T follicular helper cell (primary cell): ENCODE measurements around the gene CASK.
A peak's percentile ranks its signal among the peaks of the same experiment; 100 is the strongest.

Source experiments
- DNase-seq: peaks from one replicate; pipeline ENCODE4 v3.0.0-alpha.2; 2020; ENCODE audit warnings: low read depth
- total RNA-seq, 2 experiments: gene quantifications; one replicate each; lab custom pipeline; 2026; lab: John Stamatoyannopoulos, UW

CASK gene, protein sequence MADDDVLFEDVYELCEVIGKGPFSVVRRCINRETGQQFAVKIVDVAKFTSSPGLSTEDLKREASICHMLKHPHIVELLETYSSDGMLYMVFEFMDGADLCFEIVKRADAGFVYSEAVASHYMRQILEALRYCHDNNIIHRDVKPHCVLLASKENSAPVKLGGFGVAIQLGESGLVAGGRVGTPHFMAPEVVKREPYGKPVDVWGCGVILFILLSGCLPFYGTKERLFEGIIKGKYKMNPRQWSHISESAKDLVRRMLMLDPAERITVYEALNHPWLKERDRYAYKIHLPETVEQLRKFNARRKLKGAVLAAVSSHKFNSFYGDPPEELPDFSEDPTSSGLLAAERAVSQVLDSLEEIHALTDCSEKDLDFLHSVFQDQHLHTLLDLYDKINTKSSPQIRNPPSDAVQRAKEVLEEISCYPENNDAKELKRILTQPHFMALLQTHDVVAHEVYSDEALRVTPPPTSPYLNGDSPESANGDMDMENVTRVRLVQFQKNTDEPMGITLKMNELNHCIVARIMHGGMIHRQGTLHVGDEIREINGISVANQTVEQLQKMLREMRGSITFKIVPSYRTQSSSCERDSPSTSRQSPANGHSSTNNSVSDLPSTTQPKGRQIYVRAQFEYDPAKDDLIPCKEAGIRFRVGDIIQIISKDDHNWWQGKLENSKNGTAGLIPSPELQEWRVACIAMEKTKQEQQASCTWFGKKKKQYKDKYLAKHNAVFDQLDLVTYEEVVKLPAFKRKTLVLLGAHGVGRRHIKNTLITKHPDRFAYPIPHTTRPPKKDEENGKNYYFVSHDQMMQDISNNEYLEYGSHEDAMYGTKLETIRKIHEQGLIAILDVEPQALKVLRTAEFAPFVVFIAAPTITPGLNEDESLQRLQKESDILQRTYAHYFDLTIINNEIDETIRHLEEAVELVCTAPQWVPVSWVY
- total RNA-seq: 72.5 to 104 reads per million in 2 experiments

DNA sequence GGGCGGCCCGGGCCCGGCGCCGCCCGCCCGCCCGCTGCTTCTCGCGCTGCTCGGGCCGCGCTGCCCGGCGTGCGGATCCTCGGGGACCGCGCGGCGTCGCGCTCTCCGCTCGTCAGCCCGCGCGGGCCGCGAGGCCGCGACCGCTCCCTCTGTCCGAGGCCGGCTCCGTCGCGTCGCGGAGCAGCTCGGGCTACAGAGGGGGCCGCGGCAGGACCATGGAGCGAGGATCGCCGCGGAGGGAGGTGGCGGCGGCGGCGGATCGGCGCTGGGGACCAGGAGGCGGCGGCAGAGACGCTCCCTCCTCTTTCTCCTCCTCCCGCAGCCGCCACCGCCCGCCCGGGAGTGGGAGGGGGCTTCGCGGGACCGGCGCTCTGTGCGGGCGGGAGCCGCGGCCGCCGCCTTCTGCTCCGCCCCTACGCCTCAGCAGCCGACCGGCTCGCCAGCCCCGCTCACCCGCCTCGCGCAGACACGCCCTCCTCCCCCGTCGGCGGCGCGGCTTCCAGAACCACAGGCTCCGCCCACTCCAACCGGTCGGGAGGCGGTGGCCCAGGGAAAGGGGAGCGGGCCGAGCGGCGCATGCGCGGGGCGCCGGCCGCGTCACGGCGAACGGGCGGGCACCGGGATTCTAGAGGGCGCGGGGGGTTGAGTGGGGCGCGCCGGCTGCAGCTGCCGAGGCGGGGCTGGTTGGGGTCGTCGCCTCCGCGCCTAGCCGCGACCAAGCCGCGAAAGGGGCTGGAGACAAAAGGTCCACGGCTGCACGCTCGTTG is at the start of gene CASK:
Gene CASK (minus strand): TSS at position 344 of the 767 bp plus-strand sequence. CDS start 566 bp downstream, outside the sequence.
- DNase-seq: peak; percentile 85

DNA sequence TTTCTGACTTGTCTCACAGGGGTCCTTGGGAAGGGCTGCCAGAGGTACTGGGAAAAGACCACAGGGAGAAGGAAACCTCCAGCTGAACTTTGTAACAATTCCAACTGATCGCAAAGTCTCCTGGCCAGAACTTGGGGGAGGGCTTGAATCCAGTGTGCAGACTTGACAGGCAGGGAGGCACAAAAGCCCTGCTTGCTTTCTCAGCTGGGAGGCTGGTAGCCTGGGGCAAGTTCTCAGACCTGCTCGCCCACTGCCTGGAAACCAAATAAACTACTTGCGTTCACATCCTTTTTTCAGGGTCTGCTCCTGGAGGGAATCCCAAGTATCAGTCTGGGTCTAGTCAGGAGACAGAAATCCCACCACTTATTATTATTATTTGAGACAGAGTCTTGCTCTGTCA is 48.0 kb upstream of the CASK start:
- DNase-seq: no peak

DNA sequence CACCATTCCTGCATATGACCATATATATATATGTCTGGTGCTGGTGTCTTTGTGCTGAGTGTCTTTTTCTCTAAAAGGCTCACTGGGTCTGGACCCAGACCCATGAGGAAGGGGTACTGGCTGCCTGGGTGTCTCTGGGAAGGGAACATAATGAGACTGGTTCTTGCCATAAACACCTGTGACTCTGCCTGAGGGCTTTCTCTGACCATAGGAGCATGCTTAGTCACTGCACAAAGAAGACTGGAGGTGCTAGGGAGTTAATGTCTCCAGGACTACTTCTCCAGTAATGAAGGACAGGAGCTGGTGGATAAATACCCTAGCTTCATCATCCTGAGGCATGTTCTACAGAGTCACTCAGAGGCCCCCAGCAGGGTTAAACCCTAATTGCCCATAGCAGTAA is 47.1 kb upstream of the CASK start:
- DNase-seq: no peak

DNA sequence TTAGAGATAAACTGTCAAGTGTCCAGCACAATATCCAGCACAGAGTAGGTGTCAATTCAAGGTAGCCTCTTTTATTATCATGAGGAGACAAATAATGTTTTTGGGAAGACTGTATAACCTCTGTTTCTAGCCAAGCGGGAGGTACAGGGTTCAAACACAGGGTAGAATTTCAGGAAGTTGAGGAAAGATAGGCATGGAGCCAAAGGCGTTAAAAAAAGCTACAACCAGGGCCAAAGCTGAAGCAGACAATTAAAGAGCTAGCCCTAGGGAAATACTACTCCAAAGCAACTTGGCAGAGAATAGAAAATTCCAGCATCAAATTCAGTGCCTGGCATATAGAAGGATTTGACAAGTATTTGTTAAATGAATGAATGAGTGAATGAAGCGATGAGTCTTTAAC is 40.0 kb upstream of the CASK start:
- no peak for DNase-seq

DNA sequence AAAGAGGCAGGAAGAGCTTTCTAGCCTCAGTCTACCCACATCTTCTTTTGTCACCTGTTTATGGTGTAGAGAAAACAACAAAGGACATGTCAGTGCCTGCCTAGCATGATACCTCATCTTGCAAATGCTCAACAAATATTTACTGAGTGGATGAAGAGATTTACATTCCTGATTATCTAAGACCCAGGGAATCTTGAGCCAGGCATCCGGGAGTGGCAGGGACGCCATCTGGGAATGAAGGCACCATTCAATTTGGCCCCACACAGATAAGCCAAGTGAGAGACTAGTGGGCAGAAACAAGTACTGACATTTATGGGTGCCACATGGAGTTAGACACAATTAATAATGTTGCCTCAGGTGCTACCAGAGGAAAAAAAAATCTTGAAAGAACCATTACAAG is 36.8 kb upstream of the CASK start:
- DNase-seq: no peak

DNA sequence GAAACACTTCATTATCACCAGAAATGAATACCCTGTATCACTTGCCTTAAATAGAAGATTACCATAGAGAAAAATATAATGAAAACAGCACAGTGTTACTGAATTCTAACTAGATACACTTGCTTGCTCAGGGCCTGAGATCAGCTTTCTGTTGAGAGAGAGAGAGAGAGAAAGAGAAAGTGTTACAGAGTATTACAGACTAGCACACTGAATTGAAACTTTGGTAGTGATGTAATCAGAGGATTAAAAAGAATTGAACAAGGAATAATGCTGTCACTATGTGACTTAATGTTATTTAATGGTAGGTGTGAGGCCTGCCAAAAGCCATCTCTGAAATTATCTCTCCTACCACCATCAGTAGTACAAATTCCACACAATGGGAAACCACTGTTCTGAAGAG is 35.5 kb upstream of the CASK start:
- DNase-seq: no peak

DNA sequence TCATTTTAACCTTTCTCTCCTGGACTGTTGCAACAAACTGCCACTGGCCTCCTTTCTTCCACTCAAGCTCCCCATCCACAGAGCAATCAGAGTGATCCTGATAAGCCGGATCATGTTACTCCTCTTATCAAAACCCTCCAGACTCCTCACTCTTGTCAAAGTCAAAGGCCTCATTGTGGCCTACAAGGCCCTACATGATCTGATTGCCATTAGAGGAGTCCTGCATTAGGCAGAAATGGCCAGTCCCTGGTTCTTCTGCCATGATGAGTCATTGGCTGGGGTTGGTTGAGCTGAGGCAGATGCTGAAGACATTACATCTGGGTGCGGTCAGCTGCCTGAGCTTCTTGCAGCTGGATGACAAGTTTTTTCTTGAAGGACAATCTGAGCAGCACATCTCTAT is 32.7 kb upstream of the CASK start:
- no peak for DNase-seq

DNA sequence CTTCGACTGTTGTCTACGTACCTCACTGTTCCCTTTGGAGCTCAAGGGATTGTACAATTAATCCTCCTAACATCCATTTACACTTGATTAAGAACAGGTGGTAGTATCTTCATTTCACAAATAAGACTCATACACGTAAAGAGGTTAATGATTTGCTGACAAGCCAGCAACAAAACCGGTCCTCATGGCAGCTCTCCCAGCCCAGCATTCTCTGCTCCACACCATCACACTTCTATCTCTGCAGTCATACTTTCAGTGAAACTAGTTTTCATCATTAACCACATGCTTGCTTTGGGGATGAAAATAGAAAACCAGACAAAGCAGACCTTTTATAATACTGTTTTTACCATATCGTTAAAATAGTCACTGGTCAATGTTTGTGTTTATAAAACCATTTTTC is 28.7 kb upstream of the CASK start:
- no peak for DNase-seq

DNA sequence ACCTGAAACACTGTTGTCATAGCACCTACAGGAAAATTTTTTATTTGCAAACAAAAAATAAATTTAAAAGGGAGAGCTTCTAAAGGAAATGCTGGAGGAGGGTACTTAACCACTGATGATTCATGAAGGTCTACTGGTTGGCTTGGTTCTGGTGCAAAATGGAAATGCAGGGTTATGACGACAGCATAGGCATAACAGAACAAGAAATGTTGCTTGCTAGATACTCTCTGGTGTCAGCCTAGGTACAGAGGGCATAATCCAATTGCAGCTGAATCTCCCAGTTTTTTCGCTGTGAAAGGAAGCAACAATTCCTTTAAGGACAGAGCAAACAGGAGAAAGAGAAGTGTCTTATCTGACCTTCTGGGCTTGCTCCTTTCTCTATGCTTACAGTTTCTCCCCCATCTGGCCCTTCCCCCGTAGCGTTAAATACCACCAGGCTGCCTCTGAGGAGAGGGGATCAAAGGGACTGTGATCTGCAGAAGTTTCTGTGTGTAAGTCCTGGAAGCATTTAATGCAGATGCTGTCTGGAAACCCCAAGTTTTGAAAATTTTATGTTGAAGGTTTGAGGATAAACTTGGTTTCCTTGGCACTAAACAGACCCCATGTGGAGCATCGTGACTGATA is 23.7 kb upstream of the CASK start:
- DNase-seq: no peak

DNA sequence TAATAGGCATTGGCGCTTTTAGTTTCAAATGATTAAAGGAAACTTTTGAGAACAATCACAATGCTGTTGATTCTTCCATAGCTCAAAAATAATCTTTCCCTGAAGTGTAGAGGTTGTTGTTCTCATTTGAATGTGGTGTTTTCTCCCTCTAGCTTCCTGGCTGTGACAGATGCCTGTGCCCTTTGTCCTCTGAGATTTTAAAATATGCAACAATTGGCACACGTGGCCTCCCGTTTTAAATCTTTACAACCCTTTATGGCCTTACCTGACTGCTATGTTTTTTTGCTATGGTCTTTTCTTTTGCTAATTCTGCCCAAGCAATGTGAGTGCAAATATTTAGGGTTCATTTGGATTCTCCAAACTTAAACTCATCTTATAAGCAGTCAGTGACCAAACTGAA is 22.9 kb upstream of the CASK start:
- DNase-seq: no peak

DNA sequence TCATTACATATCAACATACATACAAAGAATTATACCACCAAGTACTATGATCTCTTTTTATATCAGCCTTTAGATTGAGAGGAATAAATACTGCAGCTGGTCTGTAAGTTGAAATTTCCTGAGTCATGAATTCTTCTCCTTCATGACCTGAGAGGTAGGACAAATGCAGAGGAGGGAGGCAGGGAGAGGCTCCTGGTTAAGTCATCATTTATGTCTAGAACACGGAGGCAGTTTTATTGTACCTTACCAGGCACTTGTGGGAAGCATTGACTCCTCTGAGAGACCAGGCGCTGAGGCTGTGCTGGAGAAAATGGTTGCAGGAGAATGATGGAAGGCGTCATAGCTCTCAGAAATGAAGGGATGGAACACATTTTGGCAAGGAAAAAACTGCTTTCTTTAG is 12.5 kb upstream of the CASK start:
- DNase-seq: no peak

DNA sequence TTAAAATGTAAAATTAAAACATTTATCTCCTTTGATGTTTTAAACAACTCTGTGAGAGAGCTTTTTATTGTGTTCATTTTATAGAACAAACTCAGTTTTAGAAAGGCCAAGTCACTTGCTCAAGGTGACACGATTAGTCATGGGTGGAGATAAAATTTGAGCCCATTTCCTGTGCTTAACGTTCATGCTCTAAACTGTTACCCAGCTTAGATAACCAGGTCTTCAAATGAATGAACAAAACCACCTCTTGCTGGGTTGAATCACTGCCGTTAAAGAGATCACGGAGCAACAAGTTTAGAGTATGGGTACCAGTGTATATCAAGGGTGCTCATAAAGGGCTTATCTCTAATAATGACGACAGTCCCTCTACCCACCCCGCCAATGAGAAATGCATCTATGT is 10.2 kb upstream of the CASK start:
- no peak for DNase-seq

DNA sequence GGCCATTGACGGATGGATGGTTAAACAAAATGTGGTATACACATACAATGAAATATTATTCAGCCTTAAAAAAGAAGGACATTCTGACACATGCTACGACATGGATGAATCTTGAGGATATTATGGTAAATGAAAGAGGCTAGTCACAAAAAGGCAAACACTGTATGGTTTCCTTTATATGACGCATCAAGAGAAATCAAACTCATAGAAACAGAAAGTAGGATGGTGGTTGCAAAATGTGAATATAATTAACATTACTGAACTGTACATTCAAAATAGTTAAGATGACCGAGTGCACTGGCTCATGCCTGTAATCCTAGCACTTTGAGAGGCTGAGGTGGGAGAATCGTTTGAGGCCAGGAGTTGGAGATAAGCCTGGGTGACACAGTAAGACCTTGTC is 9.5 kb upstream of the CASK start:
- no peak for DNase-seq

DNA sequence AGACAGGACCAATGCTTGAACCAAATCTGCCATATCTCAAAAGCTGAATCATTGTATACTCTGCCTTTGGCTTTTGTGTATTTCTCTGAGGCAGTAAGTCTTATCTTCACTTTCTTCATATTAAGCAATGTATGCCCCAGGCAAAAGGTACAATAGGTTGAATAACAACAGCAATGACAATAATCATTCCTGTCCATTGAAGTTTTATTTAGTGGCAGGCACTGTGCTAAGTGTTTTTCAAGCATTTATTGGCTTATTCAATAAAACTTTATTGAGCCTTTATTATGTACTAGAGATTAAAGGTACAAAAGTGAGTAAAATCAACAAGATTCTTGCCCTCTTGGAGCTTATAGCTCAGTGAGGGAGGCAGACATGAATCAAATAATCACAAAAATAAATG is 8.2 kb upstream of the CASK start:
- DNase-seq: no peak

DNA sequence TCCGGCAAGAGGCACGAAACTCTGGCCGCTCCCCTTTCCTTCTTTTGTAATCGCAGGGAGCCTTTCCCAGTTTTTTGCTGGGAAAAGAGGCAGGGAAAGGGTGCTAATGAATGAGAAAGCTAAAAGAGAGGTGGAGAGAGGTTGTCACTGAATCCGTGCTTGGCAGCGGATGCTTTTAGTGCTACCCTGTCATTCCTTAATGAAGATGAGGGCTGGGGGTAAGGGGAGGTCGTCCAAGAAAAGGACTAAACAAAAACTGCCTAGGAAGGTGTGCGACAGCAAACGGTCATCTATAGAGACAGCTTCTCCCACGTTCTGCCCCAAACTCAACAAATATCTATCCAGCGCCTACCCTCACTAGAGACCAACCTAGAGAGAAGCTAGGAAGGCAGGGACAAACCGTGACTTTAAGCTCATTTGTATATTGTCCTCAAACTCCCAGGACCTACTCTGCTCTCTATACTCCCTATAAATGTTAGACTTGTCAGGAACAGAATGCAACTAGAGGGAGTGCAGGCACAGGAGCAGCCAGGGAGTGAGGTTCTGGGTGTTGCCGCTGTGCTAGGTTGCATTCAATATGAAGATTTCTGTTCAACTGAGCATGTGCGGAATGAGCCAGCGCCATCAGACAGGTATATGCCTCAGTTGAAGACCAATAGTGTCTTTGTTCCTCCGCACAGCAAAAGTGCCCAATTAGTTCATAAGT is 777 bp upstream of the CASK start:
- DNase-seq: no peak

DNA sequence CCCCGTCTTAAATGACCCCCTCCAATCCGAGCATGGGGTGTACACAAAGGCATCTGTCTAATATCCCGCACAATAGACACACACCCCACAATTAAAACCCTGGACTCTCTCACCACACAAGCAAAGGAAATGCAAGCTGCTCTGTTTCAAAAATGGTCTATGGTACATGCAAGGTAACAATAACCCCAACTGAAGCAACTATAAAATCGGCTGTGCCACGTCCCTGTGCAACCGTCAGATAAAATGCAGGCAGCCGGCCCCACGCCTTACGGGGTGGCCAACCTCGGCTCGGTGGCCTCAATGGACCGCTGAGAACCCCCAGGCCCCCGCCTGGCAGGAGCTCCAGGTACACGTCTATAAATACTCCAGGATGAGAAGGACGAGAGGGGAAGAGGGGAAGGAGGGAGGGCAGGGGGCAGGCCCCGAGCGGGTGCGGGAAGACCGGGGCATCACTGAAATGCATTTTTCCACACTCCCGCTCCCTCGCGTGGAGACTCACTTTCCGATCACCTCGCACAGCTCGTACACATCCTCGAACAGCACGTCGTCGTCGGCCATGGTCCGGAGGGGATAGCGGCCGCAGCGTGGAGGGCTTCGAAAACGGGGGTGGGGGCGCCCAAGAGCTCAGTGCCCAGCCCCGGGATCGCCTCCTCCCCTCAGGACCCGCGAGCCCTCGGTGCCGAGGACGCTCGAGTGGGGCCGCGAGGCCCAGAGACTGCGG is 763 bp downstream of the CASK start:
- no peak for DNase-seq

DNA sequence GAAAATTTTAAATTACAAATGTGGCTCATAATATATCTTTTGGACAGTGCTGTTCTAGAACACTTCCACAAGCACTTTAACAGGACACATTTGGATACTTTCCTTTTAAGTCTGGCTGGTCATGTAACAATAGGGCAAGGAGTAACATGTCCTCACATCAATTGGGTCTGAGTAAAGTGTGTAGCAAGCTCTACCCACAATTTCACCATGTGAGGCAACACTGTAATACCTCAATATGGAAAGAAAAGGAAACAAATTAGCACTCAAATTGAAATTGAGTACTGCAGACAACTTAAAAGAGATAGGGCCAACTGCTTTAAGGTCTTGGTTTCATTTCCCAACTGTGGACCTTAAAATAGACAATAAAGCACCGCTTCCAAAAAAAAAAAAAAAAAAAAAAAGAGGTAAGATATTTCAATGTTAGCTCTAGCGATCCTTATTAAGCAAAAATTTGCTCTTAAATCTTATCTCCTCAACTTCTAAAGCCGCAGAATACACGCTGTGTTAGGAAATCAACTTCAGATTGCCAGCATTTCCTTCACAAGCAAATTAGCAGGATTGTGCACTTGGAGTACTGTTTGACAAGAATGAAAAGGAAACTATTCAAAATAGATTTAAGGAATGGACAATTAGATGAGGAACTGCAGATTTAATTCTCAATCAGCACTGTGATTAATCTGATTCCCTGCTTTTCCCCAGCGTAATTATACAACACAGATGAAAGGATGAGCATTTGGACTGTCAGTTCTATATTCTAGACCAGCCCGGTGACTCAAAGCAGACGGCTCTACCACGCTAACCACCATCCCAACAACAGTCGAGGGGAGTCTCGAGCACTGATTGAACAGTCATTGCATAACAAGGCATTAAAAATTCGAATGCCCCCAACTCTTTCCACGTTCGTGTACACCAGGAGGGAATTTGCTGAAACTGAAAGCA is 1.6 kb downstream of the CASK start:
- no peak for DNase-seq

DNA sequence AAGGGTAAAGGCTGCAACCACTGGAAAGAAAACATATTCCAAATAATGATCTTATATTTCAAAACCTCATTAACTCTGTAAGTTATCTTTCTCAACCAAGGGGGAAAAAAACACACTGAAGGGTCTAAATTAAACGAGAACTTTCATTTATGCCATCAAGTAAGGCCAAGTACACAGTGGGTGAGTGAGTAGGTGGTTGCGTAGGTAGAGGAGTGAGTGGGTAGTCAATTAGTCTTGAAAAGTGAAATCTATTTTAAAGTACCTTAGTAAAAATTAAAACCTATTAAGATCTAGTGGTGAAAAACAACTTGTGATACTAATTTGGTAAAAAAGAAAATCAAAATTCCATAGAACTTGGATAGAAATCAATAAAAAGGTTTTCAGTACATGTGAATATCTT is 3.5 kb downstream of the CASK start:
- DNase-seq: no peak

DNA sequence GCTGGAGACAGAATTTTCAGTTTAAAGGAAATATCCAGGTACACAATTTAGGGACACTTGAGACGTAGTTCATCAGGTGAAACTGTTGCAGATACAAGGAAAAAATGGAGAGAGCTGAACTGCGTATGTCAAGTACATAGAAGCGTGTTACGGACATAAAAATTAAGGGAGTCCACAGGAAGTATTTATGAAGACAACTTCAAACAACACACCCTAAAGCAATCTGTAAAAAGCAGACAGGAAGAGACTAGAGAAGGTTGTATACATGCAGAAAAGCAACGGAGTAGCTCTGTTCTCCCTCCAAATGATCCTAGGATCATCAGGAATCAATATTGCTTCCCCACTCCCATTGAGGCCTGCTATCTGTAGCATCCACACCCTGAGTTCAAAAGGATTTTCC is 5.8 kb downstream of the CASK start:
- no peak for DNase-seq
